ENCODE data around the gene TMEM198.

The TMEM198 gene

DNA sequence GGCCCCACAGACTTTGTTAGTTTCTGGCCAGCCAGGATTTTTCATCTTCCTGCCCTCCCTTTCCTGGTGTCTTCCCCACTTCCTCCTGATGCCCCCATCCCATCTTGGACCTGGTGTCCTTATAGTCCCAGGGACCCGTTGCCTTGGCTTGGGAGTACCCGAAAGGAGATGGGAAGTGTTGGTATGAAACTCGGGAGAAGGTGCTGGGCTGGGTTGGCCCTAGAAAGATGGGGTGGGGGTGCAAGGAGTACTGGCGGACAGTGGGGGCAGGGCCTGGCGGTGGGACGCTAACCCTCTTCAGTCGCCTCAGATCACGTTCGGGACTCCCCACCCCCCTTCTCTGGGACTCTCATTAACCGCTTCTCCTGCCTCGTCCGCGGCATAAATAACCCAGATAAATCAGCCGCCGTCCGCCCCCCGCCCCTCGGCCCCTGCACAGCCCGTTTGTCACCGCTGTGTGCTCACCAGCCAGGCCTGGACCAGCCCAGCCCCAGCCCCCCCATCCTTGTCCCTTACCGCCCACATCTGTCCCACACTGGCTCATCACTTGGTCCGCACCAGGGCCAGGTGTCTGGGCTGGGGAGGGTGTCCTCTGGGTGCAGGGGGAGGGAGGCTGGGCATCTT lies 33.2 kb upstream of the TMEM198 start:
- ATAC-seq: no peak
- TF ChIP-seq CSRNP3 (CRISPR knock-in tag; IDR thresholded peaks at IDR 0.05) (no peak), CSDC2 (CRISPR knock-in tag; IDR thresholded peaks at IDR 0.05) (no peak), ISL1 (CRISPR knock-in tag; IDR thresholded peaks at IDR 0.05) (no peak), ZNF565 (CRISPR knock-in tag; conservative IDR thresholded peaks at IDR 0.05; ENCODE audit: low read depth) (no peak), TCF4 (CRISPR knock-in tag; IDR thresholded peaks at IDR 0.05; ENCODE audit: borderline replicate concordance) (no peak), OSR1 (CRISPR knock-in tag; IDR thresholded peaks at IDR 0.05) (no peak), RARB (CRISPR knock-in tag; IDR thresholded peaks at IDR 0.05) (no peak)
- TF ChIP-seq, protein P1, sequence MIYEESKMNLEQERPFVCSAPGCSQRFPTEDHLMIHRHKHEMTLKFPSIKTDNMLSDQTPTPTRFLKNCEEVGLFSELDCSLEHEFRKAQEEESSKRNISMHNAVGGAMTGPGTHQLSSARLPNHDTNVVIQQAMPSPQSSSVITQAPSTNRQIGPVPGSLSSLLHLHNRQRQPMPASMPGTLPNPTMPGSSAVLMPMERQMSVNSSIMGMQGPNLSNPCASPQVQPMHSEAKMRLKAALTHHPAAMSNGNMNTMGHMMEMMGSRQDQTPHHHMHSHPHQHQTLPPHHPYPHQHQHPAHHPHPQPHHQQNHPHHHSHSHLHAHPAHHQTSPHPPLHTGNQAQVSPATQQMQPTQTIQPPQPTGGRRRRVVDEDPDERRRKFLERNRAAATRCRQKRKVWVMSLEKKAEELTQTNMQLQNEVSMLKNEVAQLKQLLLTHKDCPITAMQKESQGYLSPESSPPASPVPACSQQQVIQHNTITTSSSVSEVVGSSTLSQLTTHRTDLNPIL (CRISPR knock-in tag; IDR thresholded peaks at IDR 0.05; ENCODE audit: low read depth): no peak

GRCh38 chr2:219511547-219512325 lies 32.1 kb upstream of the TMEM198 start:
- ATAC-seq: no peak
- TF ChIP-seq TOX (CRISPR knock-in tag; IDR thresholded peaks at IDR 0.05; ENCODE audit: borderline replicate concordance) (no peak), OSR1 (CRISPR knock-in tag; IDR thresholded peaks at IDR 0.05) (no peak), ZFP30 (CRISPR knock-in tag; IDR thresholded peaks at IDR 0.05) (no peak), GLIS3 (CRISPR knock-in tag; IDR thresholded peaks at IDR 0.05) (no peak), BACH2 (CRISPR knock-in tag; IDR thresholded peaks at IDR 0.05; ENCODE audit: borderline replicate concordance) (no peak), TCF4 (CRISPR knock-in tag; IDR thresholded peaks at IDR 0.05; ENCODE audit: borderline replicate concordance) (peak; percentile 11; the same call in 1 of the 2 replicates), RARB (CRISPR knock-in tag; IDR thresholded peaks at IDR 0.05) (no peak), ARNTL (CRISPR knock-in tag; IDR thresholded peaks at IDR 0.05; ENCODE audit: borderline replicate concordance, low read depth) (no peak)
- TF ChIP-seq, protein P1 (CRISPR knock-in tag; IDR thresholded peaks at IDR 0.05; ENCODE audit: low read depth): no peak

DNA sequence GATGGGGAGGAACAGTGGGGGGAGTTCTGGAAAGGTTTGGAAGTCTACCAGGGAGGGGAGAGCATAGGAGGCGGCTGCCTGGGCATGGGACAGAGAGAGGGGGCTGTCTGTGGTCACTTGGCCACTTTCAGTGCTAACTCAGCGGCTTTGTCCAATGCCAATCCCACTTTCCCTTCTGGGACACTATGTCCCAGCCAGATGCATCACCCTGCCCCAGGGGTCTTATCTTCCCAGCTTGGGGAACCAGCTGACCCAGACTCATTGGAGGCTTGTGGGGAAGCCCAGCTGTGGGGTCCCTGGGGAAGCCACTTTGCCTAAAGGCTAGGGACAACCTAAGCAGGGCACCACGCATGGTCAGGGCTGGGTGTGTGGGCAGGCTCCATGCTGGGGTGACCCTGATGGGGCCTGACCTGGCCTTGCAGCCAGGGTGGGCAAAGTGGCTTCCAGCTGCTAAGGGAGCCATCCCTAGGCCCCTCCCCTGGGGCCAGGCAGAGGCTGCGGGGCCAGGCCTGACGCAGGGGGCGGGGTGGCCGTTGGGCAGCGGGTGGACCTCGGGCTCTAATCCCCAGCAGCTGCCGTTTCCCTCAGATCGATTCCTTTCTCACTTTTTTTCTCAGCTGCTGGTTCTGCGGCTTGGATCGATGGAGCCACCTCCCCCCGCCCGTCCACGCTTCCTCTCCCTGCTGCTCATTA lies 31.2 kb upstream of the TMEM198 start:
- TF ChIP-seq ISL1 (CRISPR knock-in tag; IDR thresholded peaks at IDR 0.05) (no peak), ESRRG (CRISPR knock-in tag; IDR thresholded peaks at IDR 0.05) (no peak), ARNTL (CRISPR knock-in tag; IDR thresholded peaks at IDR 0.05; ENCODE audit: borderline replicate concordance, low read depth) (no peak), GLIS3 (CRISPR knock-in tag; IDR thresholded peaks at IDR 0.05) (no peak), OSR1 (CRISPR knock-in tag; IDR thresholded peaks at IDR 0.05) (no peak), SNAI2 (CRISPR knock-in tag; IDR thresholded peaks at IDR 0.05) (no peak), ZNF565 (CRISPR knock-in tag; conservative IDR thresholded peaks at IDR 0.05; ENCODE audit: low read depth) (no peak), TSHZ2 (CRISPR knock-in tag; IDR thresholded peaks at IDR 0.05) (no peak), TCF4 (CRISPR knock-in tag; IDR thresholded peaks at IDR 0.05; ENCODE audit: borderline replicate concordance) (no peak), RARB (CRISPR knock-in tag; IDR thresholded peaks at IDR 0.05) (no peak), PATZ1 (CRISPR knock-in tag; IDR thresholded peaks at IDR 0.05; ENCODE audit: borderline replicate concordance) (no peak)
- TF ChIP-seq, protein P1 (CRISPR knock-in tag; IDR thresholded peaks at IDR 0.05; ENCODE audit: low read depth): no peak
- no peak for ATAC-seq
